ENCODE data around the gene TOPORS.

DNA sequence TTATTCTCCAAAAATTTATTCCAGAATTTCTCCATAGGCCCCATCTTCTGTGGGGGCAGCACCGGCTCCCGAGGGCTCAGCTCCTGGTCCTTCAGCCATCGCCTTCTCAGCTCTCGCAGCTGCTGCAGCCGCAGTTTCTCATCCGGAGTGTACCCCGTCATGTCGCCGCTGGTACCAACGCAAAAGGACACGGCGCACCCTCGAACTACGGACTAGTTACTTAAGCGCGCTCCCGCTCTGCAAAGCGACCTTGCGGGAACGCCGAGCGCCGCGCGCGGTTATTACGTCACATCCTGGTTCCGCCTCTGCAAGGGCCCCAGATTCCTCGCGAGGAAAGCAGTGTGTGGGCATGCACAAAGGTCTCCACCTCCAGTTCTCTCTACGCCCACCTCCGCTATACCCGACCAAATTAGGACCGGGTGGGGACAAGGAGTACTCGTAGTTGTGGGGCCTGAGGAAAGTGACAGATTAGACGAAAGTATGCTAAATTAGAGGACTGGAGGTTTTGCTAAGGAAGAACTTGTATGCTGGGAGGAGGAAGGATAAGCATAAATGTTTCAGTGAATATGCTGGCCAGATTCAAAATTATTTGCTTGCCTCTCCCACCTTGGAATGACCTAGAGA, 20.6 kb upstream of the TOPORS start, which contains the start of gene NDUFB6:
- TF ChIP-seq, protein P1, sequence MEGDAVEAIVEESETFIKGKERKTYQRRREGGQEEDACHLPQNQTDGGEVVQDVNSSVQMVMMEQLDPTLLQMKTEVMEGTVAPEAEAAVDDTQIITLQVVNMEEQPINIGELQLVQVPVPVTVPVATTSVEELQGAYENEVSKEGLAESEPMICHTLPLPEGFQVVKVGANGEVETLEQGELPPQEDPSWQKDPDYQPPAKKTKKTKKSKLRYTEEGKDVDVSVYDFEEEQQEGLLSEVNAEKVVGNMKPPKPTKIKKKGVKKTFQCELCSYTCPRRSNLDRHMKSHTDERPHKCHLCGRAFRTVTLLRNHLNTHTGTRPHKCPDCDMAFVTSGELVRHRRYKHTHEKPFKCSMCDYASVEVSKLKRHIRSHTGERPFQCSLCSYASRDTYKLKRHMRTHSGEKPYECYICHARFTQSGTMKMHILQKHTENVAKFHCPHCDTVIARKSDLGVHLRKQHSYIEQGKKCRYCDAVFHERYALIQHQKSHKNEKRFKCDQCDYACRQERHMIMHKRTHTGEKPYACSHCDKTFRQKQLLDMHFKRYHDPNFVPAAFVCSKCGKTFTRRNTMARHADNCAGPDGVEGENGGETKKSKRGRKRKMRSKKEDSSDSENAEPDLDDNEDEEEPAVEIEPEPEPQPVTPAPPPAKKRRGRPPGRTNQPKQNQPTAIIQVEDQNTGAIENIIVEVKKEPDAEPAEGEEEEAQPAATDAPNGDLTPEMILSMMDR (IDR thresholded peaks at IDR 0.05) = no peak
- TF ChIP-seq POLR2A (IDR thresholded peaks at IDR 0.05) (peak in 1 of 4 donors; percentile 65), POLR2AphosphoS5 (IDR thresholded peaks at IDR 0.05) (peak; percentile 86 to 97 (median 94)), EP300 (IDR thresholded peaks at IDR 0.05) (no peak)

All from stomach (tissue), 4 donors.